Stimulated activated CD8-positive, alpha-beta memory T cell treated with anti-CD3 and anti-CD28 coated beads, Interleukin-12 subunit alpha, Interleukin-12 subunit beta, amount 100 ng/mL, for 1 hour (primary cell): ENCODE results near the gene MRPL38.
A peak's percentile ranks its signal among the peaks of the same experiment; 100 is the strongest.
"Not testable (repeated sequence)": the region's sequence is repeated elsewhere in the genome, so short reads cannot be mapped to it uniquely, and the experiment has no call there.

ENCODE experiments used
- DNase-seq: peaks from one replicate; pipeline ENCODE4 v3.0.0-alpha.2; 2020; ENCODE audit warnings: low read depth

The MRPL38 gene

GRCh38 chr17:75876190-75876937, 28.3 kb downstream of the MRPL38 start:
- peak; percentile 64 for DNase-seq

- DNase-seq = no peak
These were observed 28.8 kb downstream of the MRPL38 start for GRCh38 chr17:75875940-75876189.

- DNase-seq = no peak
These were observed 29.3 kb downstream of the MRPL38 start for GRCh38 chr17:75875182-75875939.

GRCh38 chr17:75874323-75875181, 30.1 kb downstream of the MRPL38 start:
- DNase-seq = no peak

GRCh38 chr17:75873587-75874322, 30.9 kb downstream of the MRPL38 start:
- no peak for DNase-seq

- DNase-seq = peak; percentile 37
These were observed 32.0 kb downstream of the MRPL38 start for GRCh38 chr17:75872434-75873351.

- DNase-seq = not testable (repeated sequence)
These were observed 34.5 kb downstream of the MRPL38 start for GRCh38 chr17:75870228-75870627.

GRCh38 chr17:75869282-75870141, 35.2 kb downstream of the MRPL38 start:
- DNase-seq = no peak

- not testable (repeated sequence) for DNase-seq
These were observed 35.9 kb downstream of the MRPL38 start for GRCh38 chr17:75868730-75869281.

- DNase-seq = not testable (repeated sequence)
These were observed 39.1 kb downstream of the MRPL38 start for GRCh38 chr17:75865404-75866188.

- DNase-seq = not testable (repeated sequence)
These were observed 39.8 kb downstream of the MRPL38 start for GRCh38 chr17:75864887-75865286.

GRCh38 chr17:75864448-75864871, 40.2 kb downstream of the MRPL38 start:
- DNase-seq = no peak

- no peak for DNase-seq
These were observed 42.8 kb downstream of the MRPL38 start for GRCh38 chr17:75861927-75862317.

GRCh38 chr17:75859358-75859757, 45.3 kb downstream of the MRPL38 start:
- DNase-seq = not testable (repeated sequence)

GRCh38 chr17:75856062-75856756, 48.5 kb downstream of the MRPL38 start:
- DNase-seq = no peak

- peak; percentile 95 for DNase-seq
These were observed 49.2 kb downstream of the MRPL38 start, which contains the start of gene WBP2 for GRCh38 chr17:75855310-75856061. WBP2 (minus strand) TSS chr17:75855335; CDS start chr17:75855297, 38 bp downstream.

- no peak for DNase-seq
These were observed 49.8 kb downstream of the MRPL38 start for GRCh38 chr17:75854881-75855309.
